HG03066 (cell line): Measurements from ENCODE around the gene FRAT2.
A peak's percentile ranks its signal among the peaks of the same experiment; 100 is the strongest.

Experiments used
- ATAC-seq: cut with Tn5 transposase; IDR thresholded peaks from one replicate; pipeline ENCODE4 v1.9.1; 2021; ENCODE audit warnings: low read depth; ENCODE audit not compliant: unreplicated experiment

The FRAT2 gene

DNA sequence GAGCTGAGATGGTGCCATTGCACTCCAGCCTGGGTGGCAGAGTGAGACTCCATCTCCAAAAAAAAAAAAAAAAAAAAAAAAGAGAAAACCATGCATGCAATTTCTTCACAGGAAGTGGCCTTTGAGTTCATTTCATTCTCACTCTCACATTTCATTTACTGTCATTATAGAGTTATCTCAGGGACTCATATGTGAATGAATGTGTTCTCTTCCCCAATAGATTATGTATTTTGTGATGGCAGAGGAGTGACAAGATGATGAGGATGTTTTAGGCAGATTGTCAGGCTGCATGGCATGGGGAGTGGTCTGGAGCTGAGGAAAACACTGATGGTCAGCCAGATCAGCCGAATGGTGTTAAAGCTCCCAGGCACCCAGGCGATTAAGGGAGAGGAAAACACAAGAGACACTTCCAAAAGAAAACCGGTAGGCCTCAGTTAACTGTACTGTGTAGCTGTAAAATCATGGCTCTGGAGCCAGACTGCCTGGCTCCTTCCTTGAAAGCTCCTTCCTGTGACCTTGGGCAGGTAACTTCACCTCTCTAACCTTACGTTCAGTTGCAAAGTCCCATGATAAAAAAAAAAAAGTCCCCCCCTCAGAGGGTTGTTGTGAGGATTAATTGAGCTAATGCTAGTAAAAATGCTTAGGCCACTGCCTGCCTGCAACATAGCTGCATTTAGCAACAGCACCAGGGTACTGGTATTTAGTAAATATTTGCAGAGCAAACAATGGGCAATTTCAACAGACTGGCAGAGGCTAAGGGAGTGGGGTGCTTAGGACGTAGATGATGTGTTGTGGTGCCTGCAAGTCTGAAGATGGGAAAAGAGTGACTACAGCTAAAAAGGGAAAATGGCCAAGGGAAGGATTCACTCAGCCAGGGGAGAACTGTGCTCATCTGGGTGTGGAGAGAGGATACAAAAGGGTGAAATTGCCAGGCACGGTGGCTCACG lies 6.9 kb downstream of the FRAT2 start:
- no peak for ATAC-seq

DNA sequence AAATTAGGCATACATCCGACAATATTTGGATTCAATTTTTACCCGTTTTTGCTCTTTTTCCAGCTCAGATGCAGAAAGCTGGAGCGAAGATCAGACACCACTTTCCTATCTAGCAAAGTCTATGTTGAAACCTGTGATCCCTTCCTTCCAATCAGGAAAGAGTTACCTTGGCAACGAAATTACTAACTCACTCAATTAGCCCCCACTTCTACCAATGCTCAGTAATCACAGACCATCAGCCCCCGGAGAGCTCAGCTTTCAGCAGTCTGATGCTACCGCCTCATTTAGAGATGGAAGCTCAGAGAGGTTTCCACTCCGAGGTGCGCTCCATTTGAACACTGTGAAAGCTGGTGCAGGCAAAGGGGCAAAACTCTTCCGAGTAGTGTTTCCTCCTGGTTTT lies 8.8 kb downstream of the FRAT2 start:
- ATAC-seq, result no peak

DNA sequence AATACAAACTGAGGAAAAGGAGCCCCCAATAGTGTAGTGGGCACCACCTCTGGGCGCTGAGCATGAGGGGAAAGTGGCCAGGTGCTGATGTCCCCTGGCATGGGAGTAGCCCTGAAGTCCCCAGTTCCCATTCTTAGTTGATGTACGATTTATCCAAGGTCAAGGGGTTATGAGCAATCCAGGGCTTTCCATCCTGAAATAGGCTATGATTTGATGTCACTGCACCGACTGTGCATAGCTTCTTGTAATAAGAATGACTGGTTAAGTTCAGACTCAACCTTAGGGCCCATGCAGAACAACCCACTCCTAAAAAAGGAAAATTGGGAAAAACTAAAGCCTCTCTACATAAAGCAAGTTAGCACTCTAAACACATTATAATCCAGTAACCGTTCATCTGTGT lies 11.0 kb downstream of the FRAT2 start:
- ATAC-seq, result no peak

DNA sequence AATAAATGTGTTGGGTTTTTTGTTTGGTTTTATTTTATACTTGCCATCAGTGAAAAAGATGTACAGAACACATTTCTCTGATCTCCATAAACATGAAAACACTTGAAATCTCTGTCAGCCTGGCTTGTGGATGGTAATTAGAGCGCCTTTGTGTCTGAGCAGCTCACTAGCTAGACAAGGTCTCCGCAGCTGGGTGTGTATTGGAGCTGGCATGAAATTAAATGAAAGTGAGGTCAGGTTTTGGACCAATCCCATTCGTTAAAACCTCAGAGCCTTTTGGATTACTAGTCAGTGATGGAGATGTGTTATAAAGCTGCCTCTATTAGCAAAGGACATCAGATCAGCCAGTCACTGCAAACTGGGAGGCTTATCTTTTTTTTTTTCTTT lies 12.7 kb downstream of the FRAT2 start:
- no peak for ATAC-seq

DNA sequence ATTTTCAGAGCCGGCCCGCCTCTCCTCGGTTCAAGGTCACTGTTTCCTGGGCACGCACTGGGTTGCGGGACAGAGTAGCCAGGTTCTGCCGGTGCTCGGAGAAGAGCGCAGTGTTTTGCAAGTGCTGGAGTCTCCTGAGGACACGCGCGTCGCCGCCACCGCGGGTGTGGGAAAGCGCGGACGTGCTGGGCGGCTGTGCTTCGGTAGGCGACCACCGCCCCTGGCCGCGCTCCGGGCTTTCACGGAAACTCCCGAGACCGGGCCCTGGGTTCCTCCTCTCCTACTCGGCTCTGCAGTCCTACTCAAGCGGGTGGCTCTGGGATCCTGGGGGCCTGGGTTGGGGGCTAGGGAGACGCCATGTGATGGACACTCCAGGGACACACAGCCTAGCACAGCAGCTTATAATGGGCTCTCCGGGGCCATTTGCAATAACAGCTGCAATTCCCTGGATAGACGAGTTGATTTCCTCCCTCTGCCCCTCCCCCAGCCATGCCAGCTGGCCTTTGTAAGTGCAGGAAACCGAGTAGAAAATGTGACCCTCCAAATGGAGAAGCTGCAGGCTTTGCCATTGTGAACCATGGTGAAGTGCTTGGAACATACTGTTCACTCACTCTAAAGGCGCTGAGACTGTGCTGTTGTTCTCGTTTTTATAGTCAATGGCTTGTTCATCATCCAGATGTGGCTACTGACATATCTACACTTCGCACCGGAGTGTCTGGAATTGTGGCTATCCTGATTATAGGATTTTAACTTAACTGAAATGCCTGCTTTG lies 13.3 kb downstream of the FRAT2 start:
- no peak for ATAC-seq

DNA sequence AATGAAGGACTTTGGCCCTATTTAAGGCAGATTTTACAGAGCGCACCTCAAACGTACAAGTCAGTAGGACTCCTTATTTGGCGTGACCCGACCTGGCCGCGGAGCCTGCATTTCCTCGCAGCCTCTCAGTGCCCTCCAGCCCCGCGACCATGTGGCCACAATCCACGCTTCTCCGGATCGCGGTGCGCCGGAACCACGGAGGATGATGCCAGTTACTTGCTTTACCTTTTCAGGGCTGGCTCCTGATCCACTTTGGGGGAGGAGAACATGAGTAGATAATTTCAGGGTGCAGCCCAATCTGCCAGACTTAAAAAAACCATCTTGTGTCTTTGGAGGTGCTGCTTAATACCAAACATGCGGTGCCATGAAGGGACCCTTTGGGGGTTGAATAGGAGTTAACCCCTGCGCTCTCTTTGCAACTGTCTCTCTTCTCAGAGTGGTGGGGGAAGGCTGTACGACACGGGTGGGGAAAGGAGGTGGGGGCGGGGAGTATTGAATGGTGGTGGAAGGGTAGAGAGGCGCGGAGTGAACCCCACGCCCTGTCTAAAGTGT lies 14.0 kb downstream of the FRAT2 start:
- no peak for ATAC-seq

DNA sequence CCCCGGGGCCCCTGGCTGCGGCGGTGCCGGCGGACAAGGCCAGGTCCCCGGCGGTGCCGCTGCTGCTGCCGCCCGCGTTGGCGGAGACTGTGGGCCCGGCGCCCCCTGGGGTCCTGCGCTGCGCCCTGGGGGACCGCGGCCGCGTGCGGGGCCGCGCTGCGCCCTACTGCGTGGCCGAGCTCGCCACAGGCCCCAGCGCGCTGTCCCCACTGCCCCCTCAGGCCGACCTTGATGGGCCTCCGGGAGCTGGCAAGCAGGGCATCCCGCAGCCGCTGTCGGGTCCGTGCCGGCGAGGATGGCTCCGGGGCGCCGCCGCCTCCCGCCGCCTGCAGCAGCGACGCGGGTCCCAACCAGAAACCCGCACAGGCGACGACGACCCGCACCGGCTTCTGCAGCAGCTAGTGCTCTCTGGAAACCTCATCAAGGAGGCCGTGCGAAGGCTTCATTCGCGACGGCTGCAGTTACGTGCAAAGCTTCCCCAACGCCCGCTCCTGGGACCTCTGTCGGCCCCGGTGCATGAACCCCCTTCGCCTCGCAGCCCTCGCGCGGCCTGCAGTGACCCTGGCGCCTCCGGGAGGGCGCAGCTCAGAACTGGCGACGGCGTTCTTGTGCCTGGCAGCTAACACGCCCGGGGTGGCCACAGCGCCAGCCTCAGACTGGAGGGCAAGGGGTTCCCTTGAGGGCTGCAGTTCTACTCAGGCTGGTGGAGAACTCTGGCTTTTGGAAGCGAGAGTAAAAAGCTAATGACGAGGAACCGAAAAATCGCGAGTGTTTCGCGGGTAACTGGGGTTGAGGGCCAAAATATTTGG lies 14.7 kb downstream of the FRAT2 start:
- peak; percentile 31 for ATAC-seq

DNA sequence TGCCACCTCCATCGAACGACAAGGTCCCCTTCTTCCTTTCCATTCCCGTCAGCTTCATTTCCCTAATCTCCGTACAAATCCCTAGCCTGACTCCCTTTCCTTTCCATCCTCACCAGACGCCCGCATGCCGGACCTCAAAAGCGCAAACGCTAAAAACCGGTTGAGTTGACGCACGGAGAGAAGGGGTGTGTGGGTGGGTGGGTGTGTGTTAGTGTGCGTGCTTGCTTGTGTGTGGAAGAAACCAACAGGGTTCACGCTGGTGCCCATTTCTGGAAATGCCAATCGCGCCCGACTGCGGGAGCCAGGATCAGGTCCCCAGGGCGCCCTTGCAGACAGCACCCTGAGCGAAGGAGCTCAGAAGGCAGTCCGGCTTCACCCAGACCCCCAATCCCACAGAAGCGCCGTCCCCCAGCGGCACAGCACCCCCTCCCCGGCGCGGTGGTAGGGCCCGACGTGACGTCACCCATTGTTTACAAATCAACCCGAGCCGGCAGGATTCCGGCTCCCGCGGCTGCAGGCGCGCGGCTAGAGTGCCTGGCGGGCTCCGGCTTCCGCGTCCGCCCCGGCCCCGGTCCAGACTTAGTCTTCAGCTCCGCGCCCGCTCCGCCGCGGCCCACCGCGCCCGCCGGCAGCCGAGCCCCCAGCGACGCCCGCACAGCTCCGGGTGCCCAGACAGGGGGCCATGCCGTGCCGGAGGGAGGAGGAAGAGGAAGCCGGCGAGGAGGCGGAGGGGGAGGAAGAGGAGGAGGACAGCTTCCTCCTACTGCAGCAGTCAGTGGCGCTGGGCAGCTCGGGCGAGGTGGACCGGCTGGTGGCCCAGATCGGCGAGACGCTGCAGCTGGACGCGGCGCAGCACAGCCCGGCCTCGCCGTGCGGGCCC lies 15.5 kb downstream of the FRAT2 start, which contains the start of gene FRAT1:
Gene FRAT1 (plus strand): TSS at position 500 of the 880 bp plus-strand sequence. CDS start 183 bp downstream, at position 683.
- ATAC-seq, result peak; percentile 73

DNA sequence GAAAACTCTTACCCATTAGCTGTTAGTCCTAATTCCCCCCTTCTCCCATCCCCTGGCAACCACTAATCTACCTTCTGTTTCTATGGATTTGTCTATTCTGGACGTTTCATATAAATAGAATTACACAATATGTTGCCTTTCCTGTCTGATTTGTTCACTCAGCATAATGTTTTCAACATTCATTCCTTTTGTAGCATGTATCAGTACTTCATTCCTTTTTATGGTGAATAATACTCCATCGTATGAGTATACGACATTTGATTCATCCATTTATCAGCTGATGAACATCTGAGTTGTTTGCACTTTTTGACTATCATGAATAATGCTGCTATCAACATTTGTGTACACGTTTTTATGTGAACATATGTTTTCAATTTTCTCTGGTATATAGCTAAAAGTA lies 19.9 kb downstream of the FRAT2 start:
- ATAC-seq, result no peak

DNA sequence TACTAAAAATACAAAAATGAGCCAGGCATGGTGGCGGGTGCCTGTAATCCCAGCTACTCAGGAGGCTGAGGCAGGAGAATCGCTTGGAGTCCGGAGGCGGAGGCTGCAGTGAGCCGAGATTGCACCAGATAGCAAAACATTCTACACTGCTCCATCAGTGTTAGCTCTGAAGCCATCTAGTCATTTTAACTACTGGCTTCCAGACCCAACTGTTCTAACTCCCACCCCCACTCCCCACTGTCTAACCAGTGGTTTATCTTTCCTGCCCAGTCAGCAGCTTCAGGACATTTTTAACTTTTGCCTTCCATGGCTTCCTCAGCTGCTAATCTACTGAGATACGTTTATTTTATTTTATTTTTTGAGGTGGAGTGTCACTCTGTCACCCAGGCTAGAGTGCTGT lies 21.6 kb downstream of the FRAT2 start:
- no peak for ATAC-seq

DNA sequence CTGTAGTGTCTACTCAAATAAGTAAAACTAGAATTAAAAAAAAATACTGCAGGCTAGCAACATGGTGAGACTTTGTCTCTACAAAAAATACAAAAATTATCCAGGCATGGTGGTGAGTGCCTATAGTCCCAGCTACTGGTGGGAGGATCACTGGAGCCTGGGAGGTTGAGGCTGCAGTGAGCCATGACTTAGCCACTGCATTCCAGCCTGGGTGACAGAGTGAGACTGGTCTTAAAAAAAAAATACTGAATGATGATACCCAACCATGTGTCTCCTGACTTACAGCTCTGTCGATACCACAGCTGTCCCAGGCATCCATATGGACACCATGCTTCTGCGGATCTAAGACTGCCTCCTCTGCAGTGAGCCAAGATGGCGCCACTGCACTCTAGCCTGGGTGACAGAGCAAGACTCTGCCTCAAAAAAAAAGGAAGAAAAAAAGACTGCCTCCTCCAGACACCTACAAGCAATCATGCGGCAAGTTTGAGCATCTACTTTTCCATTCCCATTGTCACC lies 23.4 kb downstream of the FRAT2 start:
- no peak for ATAC-seq

DNA sequence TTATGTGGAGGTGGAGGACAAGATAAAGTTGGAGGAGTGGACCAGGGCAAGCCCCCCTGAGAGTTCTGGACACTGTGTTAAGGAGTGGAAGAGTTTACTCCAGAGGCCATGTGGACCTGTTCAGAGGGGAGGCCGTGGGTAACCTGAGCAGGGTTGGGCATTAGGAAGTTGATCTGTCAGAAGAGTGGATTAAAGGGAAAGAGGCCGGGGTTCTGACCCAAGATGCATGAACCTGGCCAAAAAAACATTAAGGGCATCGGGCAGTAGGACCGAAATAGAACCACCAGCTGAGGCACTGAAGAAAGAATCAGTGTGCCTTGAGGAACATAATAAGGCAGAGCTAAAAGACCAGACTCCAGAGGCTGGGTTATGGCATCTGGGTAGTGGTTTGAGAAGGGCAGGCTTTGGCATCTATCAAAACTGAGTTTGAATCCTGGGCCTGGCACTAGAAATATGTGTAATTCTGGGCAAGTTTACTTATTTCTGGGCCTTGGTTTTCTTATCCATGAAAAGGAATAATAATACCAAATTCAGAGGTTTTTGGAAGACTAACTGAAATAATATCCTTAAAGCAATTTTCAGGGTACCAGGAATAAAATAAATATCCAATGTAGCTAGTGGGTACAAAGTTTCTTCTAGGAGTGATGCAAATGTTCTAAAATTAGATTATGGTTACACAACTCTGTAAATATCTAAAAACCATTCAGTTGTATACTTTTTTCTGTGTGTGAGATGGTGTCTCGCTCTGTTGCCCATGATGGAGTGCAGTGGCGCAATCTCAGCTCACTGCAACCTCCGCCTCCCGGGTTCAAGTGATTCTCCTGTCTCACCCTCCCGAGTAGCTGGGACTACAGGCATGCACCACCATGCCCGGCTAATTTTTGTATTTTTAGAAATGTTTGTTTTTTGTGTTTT lies 26.4 kb downstream of the FRAT2 start:
- no peak for ATAC-seq

DNA sequence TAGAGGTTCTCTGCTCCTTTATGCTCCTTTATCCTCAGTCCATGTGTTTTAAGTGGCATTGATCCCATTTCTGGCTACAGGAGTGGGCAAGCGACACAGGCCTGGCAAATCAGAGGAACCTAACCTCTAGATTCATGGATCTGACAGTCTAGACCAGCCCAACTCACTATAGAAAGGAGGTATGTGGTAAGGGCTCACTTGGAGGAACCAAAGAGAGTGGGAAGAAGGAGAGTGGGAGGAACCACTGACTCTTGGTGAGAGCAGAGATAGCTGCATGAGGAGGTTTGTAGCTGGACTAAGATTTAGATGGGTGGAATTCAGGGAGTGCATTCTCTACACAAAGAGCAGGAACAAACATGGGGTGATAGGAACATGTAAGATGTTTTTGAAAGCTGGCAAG lies 27.1 kb downstream of the FRAT2 start:
- no peak for ATAC-seq

DNA sequence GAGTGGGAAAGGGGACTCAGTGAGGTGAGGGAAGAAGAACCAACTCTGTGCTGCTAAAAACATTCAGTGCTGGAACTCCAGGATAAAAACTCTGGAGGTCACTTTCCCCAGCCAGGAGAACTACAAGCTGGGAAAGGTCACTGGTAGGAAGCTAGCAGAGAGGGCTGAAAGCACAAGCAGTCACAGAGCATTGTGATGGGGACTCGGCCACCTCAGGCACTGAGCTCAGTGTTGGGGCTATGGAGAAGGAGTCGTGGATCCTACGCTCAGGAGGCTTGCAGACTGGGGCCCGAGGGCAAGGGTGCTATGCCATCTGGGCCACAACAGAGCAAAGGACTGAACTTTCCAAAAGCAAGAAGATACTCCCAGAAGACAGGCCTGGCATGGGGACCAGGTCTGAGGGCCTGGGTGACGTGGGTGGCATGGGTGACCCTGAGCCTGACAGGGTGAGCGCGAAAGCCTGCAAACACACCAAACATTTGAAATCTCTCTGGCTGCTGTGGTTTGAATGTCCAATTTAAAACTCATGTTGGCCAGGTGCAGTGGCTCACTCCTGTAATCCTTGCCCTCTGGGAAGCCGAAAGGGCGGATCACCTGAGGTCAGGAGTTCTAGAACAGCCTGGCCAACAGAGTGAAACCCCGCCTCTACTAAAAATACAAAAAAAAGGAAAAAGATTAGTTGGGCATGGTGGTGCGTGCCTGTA lies 32.3 kb downstream of the FRAT2 start:
- no peak for ATAC-seq

DNA sequence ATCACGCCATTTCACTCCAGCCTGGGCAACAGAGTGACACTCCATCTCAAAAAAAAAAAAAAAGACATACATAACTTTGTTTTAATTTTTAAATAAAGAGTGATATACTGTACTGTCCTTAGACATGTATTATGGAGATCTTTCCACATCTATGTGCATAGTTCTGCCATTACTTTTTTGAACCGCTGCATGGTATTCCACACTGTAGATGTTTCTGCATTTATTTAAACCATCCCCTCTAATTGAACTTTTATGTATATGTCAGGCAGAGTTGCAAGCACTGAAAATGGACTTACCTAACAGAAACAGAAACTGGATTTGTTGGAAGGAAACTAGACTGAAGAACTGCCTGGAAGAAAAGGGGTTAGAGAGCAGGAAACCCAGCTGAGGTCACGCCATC lies 33.5 kb downstream of the FRAT2 start:
- no peak for ATAC-seq

DNA sequence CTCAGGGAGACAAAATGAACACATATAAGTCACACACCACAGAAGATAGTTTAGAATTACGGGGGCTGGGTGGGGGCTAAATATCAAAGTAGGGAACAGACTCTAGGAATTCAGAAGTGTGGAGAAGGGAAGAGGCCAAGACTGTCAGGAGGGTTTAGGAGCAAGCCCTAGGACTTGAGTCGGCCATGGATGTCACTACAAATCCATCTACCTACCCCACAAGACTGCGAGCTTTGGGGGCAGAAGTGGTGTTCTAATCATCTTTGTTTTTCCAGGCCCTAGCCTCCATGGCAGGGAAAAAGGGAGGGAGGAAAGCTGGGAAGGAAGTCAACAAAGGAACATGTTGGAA lies 36.3 kb downstream of the FRAT2 start:
- no peak for ATAC-seq

DNA sequence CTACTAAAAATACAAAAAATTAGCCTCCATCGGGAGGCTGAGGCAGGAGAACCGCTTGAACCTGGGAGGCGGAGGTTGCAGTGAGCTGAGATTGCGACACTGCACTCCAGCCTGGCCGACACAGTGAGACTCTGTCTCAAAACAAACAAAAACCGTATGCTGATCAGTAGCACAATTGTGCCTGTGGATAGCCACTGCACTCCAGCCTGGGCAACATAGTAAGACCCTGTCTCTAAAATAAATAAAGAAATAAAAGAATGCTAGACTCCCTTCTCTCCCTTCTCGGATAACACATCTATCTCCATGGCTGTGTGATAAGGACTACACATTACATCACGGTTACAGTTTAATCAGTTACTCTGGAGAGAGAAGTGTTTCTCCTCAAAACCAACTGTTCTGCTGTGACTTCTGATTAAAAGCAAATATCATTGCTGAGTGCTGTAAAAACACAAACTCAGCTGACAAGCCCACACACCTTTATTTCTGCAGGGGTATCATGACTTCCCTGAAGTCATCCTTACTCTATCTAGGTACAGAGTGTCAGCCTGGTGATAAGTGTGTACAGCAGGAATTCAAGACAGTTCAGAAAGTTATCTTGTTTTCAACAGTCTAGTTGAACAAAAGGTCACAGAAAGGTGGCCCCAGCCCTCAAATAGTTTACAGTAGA lies 36.8 kb downstream of the FRAT2 start:
- ATAC-seq, result no peak
